Astrocyte of the cerebellum (primary cell): Measurements from ENCODE around the gene A2M.

Experiments used
- DNase-seq: peaks from one replicate; pipeline ENCODE4 v3.0.0-alpha.2; 2011; ENCODE audit warnings: low read depth
- H3K4me3 ChIP-seq: 2 replicates; pipeline ENCODE4 v1.5.1; 2011; ENCODE audit warnings: mild to moderate bottlenecking, low read depth, low read length, moderate library complexity
- in situ Hi-C: cut with HindIII; loops from 2 replicates; pipeline ENCODE4 v1.10.0; 2017; ENCODE audit warnings: low sequenced_read_pairs
- TF ChIP-seq, protein P1 (sequence below): IDR thresholded peaks from 2 replicates; pipeline ENCODE4 v1.5.1; 2012; ENCODE audit warnings: low read length, low read depth, moderate library complexity, mild to moderate bottlenecking; ENCODE audit errors: missing control alignments

Gene A2M

DNA sequence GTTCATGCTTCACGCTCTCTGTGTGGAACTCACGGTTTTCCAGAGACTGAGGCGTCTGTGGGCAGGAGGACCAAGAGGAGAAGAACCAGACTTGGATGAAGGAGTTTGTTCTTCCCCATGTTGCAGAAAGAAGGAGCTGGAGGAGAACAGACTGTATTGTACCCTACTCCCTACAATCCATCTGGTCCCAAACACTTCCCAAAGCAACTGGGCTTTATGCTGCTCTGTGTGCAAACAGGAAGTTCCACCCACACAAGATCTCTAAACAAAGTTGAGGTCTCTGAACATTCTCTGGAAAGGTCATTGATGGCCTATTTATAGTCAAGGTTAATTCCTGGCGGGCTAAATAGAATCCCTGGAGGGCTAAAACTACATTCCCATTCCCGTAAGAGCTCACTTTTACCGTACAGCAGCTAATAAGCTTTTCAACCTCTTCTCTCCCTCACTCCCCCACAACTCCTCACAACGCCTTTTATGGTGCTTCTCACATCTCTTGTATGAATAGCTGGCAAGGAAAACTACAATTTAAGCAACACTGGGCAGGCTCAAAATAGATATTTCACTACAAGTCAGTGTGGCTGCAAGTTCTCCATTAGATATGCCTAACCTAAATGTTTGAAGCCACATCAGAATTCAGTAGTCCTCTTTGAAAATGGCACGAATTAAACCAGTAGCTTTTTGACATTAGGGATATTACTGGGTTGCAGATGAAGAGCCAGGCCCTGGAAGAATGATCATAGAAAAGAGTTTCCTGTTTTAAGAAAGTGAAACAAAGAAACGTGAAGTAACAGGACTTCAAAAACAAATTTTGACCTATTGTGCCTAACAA is at the start of gene A2M:
Gene A2M (minus strand): TSS at position 189 of the 829 bp plus-strand sequence. CDS start 70 bp downstream, at position 119.
- TF ChIP-seq, protein P1, sequence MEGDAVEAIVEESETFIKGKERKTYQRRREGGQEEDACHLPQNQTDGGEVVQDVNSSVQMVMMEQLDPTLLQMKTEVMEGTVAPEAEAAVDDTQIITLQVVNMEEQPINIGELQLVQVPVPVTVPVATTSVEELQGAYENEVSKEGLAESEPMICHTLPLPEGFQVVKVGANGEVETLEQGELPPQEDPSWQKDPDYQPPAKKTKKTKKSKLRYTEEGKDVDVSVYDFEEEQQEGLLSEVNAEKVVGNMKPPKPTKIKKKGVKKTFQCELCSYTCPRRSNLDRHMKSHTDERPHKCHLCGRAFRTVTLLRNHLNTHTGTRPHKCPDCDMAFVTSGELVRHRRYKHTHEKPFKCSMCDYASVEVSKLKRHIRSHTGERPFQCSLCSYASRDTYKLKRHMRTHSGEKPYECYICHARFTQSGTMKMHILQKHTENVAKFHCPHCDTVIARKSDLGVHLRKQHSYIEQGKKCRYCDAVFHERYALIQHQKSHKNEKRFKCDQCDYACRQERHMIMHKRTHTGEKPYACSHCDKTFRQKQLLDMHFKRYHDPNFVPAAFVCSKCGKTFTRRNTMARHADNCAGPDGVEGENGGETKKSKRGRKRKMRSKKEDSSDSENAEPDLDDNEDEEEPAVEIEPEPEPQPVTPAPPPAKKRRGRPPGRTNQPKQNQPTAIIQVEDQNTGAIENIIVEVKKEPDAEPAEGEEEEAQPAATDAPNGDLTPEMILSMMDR = no peak
- DNase-seq = peak; percentile 1
- in situ Hi-C loops = no loop called here
- H3K4me3 ChIP-seq = no peak within 1 kb of the TSS

DNA sequence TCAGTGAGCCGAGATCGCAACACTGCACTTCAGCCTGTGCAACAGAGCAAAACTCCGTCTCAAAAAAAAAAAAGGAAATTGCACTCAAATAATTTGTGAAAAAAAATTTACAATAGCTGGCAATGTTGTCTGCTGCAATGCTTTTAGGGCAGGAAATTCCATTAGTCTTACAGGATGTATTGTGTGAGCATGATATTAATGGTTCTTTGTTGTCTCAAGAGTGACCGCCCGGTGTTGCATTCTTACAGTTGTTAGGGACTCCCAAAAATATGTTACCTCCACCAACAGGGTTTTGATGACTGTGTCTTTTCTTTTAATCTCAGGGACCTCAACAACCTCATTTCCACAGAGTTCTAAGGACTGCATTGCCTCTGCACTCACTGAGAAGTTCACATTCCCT is 47.7 kb upstream of the A2M start:
- in situ Hi-C loops = no loop called here
- no peak for DNase-seq
- no peak overlapping the region for H3K4me3 ChIP-seq
- TF ChIP-seq, protein P1 = no peak

DNA sequence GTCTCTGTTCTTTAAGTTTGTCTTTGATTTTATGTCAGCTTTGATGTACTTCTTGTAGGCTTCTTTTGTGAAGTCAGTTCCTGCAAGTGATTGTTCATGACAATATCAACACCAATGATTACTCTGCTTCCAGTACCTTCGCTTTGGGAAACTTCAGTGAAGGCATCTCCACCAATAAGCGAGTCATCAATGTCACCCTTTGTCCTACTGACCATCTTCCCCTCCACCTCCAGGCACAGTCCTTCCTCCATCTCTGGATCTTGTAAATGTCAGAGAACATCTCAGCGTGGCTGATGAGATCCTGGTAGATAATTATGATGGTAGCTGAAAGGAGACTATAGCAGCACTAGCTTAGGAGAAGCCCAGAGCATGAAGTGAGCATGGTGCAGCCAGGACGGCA is 40.4 kb upstream of the A2M start:
- in situ Hi-C loops = no loop called here
- DNase-seq = no peak
- H3K4me3 ChIP-seq = no peak overlapping the region
- TF ChIP-seq, protein P1 = no peak

DNA sequence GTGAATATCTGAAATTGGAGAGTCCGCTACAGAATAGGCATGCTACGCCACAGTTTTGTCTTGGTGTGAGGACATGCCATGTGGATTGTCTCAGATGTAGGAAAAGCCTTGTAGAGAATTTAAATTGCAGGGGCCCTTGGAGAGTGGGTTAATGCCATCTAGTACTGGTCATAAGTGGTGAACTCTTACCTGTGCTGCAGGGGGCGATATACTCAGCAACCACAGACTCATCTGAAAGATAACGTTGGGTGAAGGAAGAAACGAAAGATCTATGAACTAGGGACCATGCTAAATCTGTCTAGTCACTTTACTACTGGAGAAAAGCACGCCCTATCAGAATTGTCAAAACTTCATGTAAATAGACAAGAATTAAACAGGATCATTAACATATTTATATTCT is 33.7 kb upstream of the A2M start:
- TF ChIP-seq, protein P1 = no peak
- in situ Hi-C loops = no loop called here
- no peak for DNase-seq
- H3K4me3 ChIP-seq = no peak overlapping the region

DNA sequence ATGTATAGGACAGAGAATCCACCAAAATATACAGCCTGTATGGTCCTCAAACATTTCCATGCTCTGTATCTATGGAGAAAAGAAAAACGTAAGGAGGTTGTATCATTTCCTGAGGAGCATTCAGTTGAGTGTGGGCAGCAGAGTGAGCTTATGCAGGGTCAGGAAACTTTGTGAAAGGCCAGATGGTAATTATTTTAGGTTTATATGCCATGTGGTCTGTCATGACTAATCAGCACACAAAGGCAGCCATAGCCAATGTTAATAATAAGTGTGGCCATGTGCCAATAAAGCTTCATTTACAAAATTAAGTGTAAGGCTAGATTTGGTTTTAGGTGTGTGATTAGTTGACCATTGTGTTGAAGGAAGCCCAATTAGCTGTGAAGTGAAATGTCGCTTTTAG is 33.2 kb upstream of the A2M start:
- in situ Hi-C loops = no loop called here
- TF ChIP-seq, protein P1 = no peak
- H3K4me3 ChIP-seq = no peak overlapping the region
- no peak for DNase-seq

DNA sequence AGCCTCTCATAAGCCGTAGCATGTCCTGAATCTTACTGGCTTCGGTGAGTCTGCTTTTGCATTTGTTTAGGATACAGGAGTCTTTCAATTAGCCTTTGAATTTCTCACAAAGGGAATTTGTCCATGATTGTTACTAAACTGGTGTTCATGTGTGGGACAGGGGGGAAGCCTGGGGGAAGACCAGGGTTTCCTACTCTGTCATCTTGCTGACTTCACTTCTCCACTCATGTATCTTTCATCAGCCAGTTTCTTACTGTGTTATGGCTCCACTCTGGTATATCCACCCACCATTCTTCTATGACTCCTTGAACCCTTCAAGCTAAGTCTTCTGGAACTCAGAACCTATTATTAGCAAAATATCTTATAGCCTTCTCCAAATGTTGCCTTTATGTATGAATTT is 31.7 kb upstream of the A2M start:
- H3K4me3 ChIP-seq = no peak overlapping the region
- in situ Hi-C loops = no loop called here
- DNase-seq = no peak
- TF ChIP-seq, protein P1 = no peak
